ENCODE data around the gene ARMC3.
A peak's percentile ranks its signal among the peaks of the same experiment; 100 is the strongest.
"Not testable (repeated sequence)": the region's sequence is repeated elsewhere in the genome, so short reads cannot be mapped to it uniquely, and the experiment has no call there.

The ARMC3 gene

DNA sequence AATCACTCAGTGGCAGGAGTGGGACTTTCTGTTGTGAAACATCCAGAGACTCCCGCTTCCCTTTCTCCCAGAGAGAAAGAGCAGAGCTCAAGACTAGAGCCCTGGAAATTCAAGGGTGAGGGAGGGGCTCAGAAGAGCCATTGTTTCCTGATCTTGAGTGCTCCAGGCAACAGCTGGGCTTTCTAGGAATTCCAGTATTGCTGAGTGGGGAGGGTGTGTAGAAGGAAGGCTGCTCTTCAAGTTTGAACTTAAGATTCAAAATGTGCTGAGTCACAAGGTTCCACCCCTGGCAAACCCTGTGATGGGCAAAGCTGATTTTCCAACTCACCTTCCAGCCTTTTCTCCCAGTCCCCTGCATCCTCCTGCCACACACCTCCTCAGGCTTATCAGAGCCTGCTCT, 125.2 kb downstream of the ARMC3 start:
- no peak for DNase-seq

- no peak for DNase-seq
These were observed 127.8 kb downstream of the ARMC3 start for GRCh38 chr10:23055424-23056185.

DNA sequence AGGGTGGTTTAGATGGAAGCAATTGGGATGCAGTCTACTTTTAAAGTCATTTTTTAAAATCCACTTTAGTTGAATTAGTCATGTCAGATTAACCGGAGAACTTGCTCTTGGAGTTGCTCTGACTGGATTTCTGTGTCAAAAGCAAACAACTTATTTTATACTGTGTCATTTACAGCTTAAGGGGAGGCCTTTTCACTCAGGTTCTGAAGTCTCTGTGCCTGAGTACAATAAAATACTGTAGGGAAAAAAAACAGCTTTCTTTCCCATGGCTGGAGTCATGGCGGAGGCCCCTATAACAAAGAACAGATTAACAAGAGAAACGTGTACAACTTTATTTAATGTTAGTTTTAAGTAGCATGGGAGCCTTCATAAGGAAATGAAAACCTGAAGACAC, 128.3 kb downstream of the ARMC3 start:
- DNase-seq, result no peak

GRCh38 chr10:23058366-23058765, 130.5 kb downstream of the ARMC3 start:
- DNase-seq, result no peak

DNA sequence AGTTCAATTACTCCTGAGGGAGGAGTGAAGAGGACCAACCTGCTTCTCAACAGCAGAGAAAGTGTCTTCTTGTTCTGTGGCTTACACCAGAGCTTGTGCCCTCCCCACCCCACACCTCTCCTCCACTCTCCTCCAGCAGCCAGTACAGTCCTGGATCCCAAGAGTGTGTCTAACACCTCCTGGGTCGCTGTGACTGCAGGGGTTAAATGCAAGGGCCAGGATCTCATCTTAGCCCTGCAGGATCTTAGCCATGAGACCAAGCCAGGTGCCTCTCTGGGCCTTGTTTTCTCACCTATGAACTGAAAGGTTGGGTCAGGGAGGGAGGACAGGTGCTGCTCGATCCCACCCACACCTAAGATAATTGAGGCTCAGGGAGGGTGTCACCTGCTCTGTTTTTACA, 133.1 kb downstream of the ARMC3 start:
- DNase-seq, result no peak

DNA sequence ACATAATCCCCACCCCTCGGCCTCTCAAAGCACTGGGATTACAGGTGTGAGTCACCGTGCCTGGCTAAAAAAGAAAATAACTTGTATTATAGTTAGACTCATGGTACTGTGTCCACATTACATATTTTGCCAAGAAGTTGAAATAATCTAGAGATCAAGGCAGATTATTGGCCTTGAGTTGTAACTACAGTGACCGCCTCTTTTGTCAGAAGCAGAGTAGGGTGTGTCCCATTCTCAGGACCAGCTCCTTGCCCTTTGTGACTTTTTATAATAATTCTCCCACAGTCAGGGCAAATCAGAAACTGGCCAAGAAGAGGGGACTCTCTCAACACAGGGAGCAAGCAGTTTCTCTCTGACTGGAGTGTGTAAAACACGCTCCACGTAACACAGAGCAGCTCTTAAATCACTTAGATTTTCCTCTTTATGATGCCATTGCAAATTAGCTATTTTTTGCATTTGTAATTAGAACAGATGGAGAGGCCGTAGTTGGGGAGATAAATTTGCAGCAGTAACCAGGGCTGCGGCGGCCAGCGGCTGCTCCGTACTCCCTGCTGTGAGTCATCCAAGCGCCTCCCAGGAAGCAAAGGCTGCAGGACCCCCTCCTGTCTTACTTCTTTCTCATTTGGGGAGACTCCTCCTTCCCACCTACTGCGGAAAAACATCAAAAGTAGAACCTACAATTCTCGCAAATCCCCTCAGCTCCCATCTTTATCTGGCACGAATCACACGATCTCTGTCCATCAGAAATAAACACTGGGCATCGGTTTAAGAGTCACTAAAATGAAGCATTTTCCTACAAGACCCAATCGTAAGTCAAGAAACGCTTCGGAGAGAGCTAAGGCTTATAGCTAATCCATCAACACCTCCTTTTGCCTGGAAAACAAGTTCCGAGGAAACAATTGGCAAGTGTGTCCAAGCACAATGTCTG, 135.5 kb downstream of the ARMC3 start:
- DNase-seq, result no peak

GRCh38 chr10:23063973-23064812, 136.3 kb downstream of the ARMC3 start:
- DNase-seq, result no peak

GRCh38 chr10:23064813-23065114, 136.9 kb downstream of the ARMC3 start:
- DNase-seq, result not testable (repeated sequence)

GRCh38 chr10:23065181-23065948, 137.5 kb downstream of the ARMC3 start:
- no peak for DNase-seq

DNA sequence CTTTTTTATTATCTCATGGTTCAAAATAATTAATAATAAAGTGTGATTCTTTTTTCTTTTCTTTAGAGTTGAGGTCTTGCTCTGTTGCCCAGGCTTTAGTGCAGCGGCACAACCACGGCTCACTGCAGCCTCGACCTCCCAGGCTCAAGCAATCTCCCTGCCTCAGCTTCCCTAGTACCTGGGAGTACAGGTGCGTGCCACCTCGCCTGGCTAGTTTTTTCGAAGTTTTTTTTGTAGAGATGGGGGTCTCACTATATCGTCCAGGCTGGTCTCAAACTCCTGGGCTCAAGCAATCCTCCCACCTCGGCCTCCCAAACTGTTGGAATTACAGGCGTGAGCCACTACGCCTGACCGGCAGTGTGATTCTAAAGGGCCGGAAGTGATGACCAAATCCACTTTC, 139.5 kb downstream of the ARMC3 start:
- DNase-seq, result no peak

GRCh38 chr10:23067939-23068775, 140.3 kb downstream of the ARMC3 start:
- DNase-seq, result peak; percentile 48

- DNase-seq, result no peak
These were observed 141.4 kb downstream of the ARMC3 start for GRCh38 chr10:23069019-23069815.

DNA sequence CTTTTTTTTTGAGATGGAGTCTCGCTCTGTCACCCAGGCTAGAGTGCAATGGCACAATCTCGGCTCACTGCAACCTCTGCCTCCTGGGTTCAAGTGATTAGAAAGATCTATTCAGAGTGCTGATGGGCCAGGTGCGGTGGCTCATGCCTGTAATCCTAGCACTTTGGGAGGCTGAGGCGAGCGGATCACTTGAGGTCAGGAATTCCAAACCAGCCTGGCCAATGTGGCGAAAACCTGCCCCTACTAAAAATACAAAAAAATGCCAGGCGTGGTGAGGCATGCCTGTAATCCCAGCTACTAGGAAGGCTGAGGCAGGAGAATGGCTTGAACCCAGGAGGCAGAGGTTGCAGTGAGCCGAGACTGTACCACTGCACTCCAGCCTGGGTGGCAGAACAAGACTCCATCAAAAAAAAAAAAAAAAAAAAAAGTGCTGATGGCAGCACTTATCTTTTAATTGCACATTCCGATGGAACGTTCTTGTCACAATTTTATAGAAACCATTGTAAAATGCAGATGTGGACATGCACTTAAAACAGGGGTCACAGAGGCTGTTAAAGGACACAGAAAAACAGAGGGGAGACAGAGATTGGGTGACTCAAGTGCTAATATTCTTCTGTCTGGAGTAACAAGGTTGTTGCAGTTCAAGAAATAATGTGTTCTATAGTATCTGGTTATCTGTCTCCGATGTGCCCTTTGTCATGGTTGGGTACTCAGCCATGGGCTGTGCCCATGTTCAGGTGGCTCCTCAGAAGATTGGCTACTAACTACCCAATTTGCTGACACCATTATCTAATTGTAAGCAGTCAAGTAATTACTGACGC, 142.4 kb downstream of the ARMC3 start:
- DNase-seq, result not testable (repeated sequence)

DNA sequence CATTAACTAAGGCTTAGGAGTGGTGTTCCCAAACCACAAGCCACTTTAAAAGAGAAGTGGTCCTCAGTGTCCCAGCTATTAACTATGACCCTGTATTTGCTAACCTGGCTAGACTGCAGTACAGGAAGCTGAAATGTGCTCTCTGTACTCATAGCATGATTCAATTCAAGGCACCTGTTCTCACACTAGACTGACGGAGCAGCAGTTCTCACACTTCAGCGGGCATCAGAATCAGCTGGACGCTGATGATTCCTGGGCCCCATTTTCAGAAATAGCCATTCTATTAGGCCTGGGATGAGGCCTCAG, 143.0 kb downstream of the ARMC3 start:
- no peak for DNase-seq

DNA sequence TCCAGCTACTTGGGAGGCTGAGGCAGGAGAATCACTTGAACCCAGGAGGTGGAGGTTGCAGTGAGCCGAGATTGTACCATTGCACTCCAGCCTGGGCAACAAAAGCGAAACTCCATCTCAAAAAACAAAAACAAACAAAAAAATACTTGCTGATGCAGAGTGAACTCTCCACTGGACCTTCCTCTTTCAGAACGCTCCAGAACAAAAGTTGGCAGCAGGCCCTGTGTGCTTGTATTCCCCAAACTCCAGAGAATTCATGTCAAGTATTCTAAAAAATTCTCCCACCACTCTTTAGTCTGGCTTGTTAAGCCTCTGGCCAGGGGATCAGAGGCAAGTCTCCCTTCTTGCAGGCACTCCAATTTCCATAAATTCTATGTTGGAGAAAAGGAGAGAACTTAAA, 144.7 kb downstream of the ARMC3 start:
- DNase-seq, result not testable (repeated sequence)

DNA sequence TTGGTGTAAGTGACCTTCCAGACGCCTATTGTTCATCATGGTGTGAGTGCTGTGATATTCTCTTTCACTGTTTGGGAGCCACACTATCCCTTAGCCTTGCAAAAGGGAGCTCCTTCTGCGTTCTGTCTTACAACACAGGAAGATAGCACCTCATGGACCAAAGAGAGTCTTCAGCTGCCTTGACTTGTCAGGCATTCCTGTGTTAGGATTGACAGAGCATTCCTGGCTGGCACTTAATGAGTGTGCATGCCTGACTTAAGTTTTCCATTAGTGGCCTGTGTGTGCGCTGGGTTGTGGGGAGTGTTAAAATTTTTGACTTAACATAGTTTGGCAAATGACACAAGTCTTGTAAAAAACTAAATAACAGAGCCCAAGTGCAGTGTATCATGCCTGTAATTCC, 145.7 kb downstream of the ARMC3 start:
- no peak for DNase-seq

GRCh38 chr10:23075672-23076071, 147.8 kb downstream of the ARMC3 start:
- no peak for DNase-seq

- DNase-seq, result no peak
These were observed 150.3 kb downstream of the ARMC3 start for GRCh38 chr10:23078114-23078513.

DNA sequence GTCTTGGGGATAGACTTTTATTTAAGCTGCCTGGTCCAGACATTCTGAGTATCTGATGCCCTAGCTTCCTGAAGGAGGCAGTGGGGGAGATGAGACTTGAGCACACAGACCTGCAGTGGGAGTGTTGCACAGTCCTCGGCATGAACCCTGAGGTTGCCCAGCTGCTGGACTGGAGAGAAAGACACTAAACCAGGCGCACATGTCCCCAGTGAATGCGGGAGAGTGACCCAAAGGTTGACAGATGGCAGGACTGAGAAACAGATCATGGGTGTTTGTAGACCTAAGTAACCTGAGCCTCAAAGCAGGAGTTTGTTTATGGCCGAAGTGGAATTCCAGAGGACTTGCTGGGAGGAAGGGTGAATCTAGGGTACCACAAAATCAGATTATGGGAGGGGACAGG, 151.8 kb downstream of the ARMC3 start:
- DNase-seq, result no peak

DNA sequence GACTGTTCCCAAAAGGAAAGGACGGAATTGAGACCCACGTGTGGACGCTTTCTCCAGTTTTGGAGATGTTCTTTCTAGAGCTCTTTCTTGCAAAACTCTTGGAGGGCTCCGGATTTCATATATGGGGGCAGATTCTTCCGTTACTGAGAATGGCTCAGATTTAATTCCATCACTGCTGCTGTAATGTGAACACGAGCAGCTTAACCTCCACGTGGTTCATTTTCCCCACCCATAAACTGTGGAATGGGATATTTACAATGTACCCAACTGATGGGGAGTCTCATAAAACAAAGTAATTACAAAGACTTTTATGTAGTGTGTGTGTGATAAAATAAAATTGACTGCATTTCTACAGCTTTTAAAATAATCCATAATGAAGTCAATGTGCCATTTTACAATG, 152.4 kb downstream of the ARMC3 start:
- no peak for DNase-seq

Measured in NCI-H69 (cell line).